HG02943 (cell line): ENCODE results near the gene F7.
"Not testable (repeated sequence)": the region's sequence is repeated elsewhere in the genome, so short reads cannot be mapped to it uniquely, and the experiment has no call there.

Experiments used
- ATAC-seq: cut with Tn5 transposase; IDR thresholded peaks from one replicate; pipeline ENCODE4 v1.9.1; 2021; ENCODE audit warnings: mild to moderate bottlenecking, low read depth, moderate library complexity; ENCODE audit not compliant: unreplicated experiment

Gene F7

DNA sequence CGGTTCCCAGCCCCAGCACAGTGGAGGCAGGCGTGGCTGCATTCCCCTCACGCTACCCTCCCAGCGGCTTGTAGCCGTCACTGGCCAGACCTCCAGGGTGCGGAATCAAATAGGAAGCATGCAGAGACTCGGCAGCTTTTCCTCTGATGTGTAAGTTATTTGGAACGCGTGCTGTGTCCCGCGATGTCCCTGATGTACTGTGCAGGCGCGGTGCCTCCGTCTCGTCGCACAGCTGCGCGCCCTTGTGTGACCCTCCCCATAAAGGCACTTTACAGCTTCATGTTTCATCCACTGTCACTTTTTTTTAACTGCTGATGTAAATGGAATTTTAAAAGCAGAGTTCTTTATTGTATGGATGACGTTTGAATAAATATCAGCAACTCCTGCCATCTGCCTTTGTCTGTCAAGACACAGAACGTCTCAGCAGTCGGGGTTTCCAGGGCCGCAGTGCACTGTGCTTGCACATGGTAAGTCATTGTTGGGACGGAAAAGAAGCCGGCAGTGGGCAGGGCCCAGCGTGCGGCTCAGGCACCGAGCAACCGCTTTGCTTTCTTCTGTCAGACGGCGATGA is 7.3 kb upstream of the F7 start:
- ATAC-seq, result no peak

DNA sequence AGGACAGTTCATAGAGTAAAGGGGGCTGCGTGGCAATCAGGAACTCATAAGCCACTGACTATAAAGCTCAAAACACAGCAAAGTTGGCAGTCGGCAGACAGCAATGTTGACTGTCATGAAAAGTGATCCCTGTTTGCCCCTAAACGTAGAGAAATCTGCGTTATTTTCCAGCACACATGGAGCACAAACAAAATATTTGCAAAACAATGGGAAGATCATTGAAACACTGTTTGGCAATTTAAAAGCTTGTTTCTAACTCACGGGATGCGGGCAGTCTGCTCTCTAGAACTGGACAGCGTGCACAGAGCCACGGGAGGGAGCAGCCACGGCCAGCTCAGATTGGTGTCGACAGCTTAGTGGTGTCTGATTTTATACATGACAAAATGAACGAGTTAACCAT is 6.4 kb upstream of the F7 start:
- no peak for ATAC-seq

DNA sequence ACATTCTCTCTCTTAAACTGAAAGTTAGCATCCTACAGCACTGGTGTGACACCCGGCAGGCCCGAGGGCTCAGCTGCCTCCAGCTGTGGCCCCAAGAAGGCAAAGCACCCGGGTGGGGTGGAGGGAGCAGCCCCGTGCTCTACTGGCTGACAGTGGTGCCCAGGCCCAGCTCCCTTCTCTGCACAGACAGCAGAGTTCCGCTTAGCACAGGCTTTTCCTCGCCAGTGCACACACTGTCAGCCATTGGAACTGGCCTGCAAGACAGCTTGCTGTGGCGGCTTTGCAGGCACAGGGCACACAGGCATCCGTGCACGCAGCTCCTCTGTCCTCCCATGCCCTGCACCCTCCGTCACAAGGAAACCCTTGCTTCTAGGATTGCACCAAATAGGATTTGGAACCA is 3.3 kb upstream of the F7 start:
- ATAC-seq, result not testable (repeated sequence)

DNA sequence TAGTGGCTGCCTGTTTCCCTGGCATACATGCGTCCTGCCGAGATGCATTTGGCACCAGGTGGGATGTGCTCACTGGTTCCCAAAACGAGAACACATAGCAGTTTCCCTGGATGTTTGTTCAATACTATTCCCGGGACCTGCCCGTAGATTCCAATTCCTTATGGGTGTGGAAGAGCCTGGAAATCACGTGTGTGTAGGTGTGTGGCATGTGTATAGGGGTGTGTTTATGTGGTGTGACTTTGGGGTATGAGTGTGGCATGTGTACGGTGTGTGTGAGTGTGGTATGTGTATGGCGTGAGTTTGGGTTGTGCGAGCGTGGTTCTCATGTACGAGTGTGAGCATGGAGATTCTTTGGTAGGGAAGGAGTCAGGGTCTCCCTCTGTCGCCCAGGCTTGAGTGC is 2.9 kb upstream of the F7 start:
- ATAC-seq, result no peak

DNA sequence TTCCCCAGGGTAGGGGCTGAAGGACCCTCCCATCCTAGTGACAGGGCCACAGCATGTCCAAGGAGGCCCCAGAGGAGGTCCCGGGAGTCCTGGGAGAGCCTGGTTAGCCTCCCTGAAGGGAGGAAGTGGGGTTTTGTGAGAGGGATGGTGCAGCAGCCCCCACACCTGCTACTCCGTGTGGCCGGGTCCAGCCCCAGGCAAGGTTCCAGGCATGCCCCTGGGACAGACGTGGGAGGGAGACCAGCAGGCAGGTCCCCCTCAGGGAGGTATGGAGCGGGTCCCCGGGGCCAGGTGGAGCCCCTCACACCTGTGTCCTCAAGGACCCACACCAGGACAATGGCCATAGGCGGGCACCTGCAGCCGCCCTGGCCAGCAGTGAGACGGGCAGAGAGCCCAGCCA is 1.9 kb upstream of the F7 start:
- no peak for ATAC-seq

DNA sequence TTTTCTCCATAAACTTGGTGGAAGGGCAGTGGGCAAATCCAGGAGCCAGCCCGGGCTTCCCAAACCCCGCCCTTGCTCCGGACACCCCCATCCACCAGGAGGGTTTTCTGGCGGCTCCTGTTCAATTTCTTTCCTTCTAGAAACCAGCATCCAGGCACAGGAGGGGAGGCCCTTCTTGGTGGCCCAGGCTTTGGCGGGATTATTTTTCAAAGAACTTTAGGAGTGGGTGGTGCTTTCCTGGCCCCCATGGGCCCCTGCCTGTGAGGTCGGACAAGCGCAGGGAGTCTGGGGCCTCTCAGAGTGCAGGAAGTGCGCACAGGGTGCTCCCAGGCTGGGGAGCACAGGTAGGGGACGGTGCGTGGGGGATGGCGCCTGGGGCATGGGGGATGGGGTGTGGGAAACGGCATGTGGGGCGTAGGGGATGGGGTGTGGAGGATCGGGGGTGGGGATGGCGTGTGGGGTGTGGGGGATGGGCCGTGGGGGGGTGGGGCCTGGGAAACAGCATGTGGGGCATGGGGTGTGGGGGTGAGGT is 396 bp downstream of the F7 start:
- ATAC-seq, result no peak

DNA sequence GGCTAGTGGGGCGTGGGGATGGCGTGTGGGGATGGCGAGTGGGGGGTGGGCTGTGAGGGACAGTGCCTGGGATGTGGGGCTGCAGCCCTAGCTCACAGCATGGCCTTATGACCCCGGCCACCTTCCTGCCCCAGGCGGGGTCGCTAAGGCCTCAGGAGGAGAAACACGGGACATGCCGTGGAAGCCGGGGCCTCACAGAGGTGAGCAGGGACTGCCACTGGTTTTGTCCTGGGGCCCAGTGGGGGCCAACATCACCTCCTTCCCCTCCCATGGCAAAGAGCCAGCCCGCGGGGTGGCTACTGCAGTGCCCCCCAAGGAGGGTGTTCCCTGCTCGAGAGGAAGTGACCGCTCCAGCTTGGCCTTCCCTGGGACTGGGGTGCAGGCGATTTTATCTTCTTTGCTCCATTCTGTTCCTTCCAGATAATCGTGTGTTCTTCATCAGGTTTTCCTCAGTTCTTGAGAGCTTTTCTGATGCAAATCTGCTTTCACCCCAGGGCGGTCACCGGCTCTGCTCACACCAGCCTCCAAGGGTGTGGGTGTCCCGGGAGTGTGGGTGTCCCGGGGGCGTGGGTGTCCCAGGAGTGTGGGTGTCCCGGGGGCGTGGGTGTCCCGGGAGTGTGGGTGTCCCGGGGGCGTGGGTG is 1.2 kb downstream of the F7 start:
- no peak for ATAC-seq

DNA sequence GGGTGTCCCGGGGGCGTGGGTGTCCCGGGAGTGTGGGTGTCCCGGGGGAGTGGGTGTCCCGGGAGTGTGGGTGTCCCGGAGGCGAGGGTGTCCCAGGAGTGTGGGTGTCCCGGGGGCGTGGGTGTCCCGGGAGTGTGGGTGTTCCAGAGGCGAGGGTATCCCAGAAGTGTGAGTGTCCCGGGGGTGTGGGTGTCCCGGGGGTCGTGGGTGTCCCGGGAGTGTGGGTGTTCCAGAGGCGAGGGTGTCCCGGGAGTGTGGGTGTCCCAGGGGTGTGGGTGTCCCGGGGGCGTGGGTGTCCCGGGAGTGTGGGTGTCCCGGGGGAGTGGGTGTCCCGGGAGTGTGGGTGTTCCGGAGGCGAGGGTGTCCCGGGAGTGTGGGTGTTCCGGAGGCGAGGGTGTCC is 2.9 kb downstream of the F7 start:
- not testable (repeated sequence) for ATAC-seq

DNA sequence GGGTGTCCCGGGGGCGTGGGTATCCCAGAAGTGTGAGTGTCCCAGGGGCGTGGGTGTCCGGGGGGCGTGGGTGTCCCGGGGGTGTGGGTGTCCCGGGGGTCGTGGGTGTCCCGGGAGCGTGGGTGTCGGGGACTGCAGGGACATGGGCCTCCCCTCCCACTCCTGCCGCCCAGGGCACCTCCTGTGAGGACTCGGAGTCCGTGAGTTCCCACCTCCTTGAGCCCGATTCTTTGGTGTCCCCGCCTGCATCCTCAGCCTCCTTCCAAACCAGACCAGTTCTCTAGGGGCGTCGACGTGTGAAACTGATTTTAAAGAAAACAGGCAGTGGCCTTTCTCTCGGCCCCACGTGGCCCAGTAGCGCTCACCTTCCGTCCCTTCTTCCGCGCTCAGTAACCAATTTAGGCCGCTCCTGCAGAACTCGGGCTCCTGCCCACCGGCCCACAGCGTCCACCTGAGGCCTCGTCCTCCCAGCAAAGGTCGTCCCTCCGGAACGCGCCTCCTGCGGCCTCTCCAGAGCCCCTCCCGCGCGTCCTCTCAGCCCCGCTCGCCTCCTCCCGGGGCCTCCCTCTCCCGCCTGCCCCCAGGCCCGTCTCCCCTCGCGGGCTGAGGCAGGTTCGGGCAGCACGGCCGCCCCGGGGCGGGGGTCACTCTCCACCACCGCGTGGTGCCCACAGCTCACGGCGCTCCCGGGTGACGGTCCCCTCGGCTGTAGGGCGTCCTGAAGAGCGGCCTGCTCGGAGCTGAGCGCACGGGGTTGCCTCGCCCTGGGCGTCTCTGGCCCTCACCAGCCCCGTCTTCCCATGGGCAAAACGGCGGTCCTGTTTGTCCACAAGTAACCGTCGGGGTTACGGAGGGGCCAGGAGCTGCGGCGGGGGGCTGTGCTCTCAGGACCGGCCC is 3.8 kb downstream of the F7 start:
- no peak for ATAC-seq

DNA sequence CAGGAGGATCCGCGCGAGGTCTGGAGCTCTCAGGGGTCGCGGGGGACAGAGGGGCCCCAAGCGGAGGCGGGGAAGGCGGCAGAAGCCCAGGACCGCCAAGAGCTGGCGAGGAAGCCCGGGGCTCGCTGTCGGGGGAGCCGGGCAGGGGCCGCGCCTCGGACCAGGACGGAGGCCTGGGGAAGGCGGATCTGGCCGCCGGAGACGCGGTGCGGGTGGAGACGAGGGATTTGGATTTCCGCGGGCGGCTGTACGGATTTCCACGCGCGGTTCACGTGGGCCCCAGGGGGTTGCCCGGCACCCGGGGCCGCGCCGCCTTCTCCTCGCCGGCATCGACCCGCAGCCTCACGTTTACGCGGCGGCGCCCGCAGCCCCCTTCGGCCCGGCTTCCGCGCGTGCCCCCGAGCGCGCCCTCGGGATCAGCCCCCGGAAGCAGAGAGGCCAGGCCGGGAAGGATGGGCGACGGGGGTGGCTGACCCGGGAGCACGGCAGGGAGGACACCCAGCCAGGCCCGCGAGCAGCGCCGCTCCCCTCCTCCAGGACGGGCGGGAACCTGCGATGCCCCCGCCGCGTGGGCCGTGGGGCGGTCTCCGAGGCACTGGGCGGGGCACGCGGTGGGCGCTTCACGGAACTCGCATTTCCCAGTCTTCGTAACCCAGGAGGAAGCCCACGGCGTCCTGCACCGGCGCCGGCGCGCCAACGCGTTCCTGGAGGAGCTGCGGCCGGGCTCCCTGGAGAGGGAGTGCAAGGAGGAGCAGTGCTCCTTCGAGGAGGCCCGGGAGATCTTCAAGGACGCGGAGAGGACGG is 4.7 kb downstream of the F7 start:
- ATAC-seq, result no peak

DNA sequence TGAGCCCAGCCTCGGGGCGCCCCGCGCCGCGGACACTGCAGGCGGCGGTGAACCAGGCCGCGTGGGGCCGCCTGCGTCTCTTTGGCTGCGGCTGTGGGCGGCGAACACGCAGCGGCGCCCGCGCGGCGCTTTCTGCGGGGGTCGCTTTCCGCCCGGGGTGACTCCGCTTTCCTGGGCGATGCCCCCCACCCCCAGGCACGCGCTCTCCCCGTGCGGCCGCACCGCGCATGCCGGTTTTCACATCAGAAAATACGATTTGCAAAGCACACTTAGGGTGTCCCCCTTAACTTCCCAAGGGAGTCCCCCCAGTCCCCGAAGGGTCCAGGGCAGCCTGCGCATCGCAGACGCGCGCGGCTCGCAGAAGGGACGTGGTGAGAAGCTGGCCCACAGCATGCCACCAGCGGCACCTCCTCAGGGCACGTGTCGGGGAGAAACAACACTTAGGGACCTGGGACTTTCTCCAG is 5.3 kb downstream of the F7 start:
- ATAC-seq, result no peak

DNA sequence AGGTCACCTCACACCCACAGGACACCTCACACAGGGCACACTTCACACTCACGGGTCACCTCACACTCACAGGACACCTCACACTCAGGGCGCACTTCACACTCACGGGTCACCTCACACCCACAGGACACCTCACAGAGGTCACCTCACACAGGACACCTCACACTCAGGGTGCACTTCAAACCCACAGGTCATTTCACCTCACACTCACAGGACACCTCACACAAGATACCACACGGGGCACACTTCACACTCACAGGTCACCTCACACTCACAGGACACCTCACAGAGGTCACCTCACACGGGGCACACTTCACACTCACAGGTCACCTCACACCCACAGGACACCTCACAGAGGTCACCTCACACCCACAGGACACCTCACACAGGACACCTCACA is 6.2 kb downstream of the F7 start:
- not testable (repeated sequence) for ATAC-seq

DNA sequence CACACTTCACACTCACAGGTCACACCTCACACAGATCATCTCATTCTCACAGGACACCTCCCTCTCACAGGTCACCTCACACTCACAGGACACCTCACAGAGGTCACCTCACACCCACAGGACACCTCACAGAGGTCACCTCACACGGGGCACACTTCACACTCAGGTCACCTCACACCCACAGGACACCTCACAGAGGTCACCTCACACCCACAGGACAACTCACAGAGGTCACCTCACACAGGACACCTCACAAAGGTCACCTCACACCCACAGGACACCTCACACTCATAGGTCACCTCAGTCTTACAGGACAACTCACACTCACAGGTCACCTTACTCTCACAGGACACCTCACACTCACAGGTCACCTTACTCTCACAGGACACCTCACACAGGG is 6.9 kb downstream of the F7 start:
- not testable (repeated sequence) for ATAC-seq

DNA sequence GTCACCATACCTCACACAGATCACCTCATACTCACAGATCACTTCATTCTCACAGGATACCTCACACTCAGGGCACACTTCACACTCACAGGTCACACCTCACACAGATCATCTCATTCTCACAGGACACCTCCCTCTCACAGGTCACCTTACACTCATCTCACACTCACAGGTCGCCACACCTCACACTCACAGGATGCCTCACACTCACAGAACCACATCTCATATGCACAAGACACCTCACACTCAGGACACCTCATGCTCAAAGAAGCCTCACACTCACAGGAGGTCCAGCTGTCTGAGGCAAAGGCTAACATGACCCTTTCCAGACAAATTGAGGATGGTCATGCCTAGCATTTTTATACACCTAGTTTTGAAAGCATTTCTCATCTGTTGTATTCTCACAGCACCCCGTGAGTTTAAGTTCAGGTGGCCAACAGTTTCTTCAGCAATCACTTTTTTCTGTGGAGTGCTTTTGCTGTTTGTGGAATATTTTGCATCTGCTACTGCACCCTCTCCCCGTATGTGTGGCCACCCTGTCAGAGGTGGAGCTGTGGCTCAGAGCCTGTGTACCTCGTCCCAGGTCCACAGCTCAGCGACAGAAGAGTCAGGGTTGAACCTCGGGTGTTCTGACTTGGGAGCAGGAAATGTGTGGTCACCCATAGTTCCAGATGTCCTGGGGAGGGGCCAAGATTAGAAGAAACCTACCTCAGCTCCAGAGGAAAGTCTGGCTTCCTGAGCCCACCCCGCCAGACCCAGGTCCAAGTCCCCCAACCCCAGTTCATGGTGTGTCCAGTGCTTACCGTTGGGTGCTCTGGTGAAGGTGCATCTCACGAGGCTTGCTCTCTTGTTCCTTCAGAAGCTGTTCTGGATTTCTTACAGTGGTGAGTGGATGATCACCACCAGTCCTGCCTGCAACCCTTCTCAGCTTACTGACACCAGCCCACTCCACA is 7.6 kb downstream of the F7 start:
- no peak for ATAC-seq

DNA sequence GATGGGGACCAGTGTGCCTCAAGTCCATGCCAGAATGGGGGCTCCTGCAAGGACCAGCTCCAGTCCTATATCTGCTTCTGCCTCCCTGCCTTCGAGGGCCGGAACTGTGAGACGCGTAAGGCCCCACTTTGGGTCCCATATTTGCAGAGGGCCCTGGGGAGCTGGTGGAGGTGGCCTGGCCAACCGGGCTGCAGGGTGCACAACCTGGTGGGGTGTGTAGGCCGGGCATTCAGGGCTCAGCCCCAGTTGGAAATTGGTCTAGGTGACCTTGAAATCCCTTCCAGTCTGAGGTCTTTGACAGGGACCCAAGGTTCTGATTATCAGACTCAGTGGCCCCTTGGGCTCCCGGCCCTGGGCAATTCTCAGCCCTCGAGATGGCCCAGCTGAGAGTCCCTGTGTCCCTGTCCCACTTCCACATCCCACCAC is 8.3 kb downstream of the F7 start:
- no peak for ATAC-seq

DNA sequence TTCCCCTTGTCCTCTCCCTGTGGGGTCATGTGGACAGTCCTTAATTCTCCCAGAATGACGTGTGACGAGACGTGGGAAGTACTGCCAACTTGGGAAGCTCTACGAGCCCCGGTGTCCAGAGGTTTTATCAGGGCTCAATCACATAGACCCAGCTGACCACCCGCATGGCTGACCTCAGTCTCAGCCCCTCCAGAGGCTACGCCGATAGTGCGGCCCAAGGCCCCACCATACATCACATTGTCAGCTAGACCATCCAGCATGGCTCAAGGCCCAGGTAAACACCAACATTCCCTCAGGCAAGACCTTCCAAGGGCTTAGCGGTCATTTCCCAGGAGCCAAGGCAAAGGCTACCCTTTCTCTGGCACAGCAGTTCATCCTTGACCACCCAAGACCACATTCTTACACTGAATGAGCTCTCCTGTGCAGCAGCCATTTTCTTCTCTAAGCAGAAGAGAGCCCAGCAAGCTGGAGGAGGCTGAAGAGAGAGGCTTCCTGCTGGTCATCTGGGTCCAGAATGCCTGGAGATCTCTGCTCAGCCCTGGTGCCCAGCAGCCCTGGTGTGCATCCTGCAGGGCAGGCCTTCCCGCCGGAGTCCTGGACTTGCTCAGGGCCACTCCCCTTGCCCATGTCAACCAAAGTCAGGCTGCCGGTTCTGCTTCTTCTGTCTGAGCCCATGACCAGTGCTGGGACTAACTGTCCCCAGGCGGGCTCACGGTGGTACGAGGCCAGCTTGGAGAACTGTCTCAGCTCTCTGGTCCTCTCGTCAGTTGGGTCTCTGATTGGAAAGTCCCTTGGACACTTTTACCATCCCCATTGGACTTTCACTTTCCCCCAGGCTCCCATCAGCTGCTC is 9.1 kb downstream of the F7 start:
- no peak for ATAC-seq

DNA sequence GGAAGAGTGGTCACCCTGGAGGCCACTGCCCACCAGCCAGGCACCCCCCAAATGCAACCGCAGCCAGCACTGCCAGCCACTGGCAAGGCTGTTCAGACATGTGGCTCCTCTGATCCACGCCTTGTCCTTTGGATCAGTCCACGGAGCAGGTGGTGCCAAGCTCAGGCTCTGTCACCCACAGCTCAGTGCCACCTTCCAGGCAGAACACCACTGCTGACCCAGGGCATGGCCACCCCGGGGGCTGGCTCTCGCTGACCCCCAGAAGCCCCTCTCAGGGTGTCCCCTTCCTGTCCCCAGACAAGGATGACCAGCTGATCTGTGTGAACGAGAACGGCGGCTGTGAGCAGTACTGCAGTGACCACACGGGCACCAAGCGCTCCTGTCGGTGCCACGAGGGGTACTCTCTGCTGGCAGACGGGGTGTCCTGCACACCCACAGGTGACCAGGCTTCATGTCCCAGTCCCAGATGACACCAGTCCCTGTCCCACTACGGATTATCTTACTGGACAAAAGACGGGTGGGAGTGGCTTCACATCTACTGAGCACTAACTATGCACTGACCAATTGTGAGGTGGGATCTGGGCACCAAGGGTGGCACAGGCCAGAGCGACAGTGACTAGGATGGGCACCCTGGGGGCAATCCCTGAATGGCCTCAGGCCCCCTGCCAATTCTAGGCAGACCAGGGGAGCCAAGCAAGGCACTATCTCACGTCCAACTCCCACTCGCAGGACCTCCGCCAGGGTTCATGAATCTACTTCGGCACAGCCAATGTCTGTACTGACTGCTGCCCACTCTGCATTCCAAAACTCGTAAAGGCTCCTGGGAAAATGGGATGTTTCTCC is 10.0 kb downstream of the F7 start:
- no peak for ATAC-seq
